AG08396 (cell line): ENCODE measurements around the gene HS3ST1.

Experiments
- DNase-seq: peaks from one replicate; pipeline ENCODE4 v3.0.0; 2012; ENCODE audit warnings: low spot score, mixed read lengths

Gene HS3ST1

GRCh38 chr4:11431111-11431510 lies 2.4 kb upstream of the HS3ST1 start:
- no peak for DNase-seq

- no peak for DNase-seq
Observed at GRCh38 chr4:11430536-11430935, 1.8 kb upstream of the HS3ST1 start.

GRCh38 chr4:11429699-11430045 lies 978 bp upstream of the HS3ST1 start:
- DNase-seq = no peak

- peak; percentile 42 for DNase-seq
Observed at GRCh38 chr4:11428899-11429698, 405 bp upstream of the HS3ST1 start.

- DNase-seq = no peak
Observed at GRCh38 chr4:11427121-11427996, 1.3 kb downstream of the HS3ST1 start.

- no peak for DNase-seq
Observed at GRCh38 chr4:11426731-11427120, 2.0 kb downstream of the HS3ST1 start.

- no peak for DNase-seq
Observed at GRCh38 chr4:11426003-11426402, 2.7 kb downstream of the HS3ST1 start.

- DNase-seq = no peak
Observed at GRCh38 chr4:11424856-11425255, 3.8 kb downstream of the HS3ST1 start.

GRCh38 chr4:11424000-11424399 lies 4.7 kb downstream of the HS3ST1 start:
- no peak for DNase-seq

- no peak for DNase-seq
Observed at GRCh38 chr4:11423465-11423864, 5.2 kb downstream of the HS3ST1 start.

- DNase-seq = no peak
Observed at GRCh38 chr4:11421116-11421515, 7.6 kb downstream of the HS3ST1 start.

GRCh38 chr4:11420327-11420726 lies 8.4 kb downstream of the HS3ST1 start:
- no peak for DNase-seq

GRCh38 chr4:11418610-11419009 lies 10.1 kb downstream of the HS3ST1 start:
- DNase-seq = no peak

GRCh38 chr4:11416767-11417113 lies 12.0 kb downstream of the HS3ST1 start:
- DNase-seq = no peak

- DNase-seq = no peak
Observed at GRCh38 chr4:11416071-11416766, 12.5 kb downstream of the HS3ST1 start.

GRCh38 chr4:11415409-11416070 lies 13.2 kb downstream of the HS3ST1 start:
- DNase-seq = no peak

- no peak for DNase-seq
Observed at GRCh38 chr4:11412211-11412610, 16.5 kb downstream of the HS3ST1 start.

- DNase-seq = no peak
Observed at GRCh38 chr4:11409632-11410031, 19.1 kb downstream of the HS3ST1 start.

- no peak for DNase-seq
Observed at GRCh38 chr4:11408233-11408967, 20.3 kb downstream of the HS3ST1 start.

- no peak for DNase-seq
Observed at GRCh38 chr4:11407551-11407950, 21.1 kb downstream of the HS3ST1 start.

GRCh38 chr4:11404431-11404830 lies 24.3 kb downstream of the HS3ST1 start:
- DNase-seq = no peak

- DNase-seq = no peak
Observed at GRCh38 chr4:11402192-11402591, 26.5 kb downstream of the HS3ST1 start.
